Progenitor cell of endocrine pancreas (in vitro differentiated cells): ENCODE data around the gene RASGRF2. TPM values are rescaled to one million over a fixed set of nuclear protein-coding genes. Genes with fewer than 3 reads are reported as not detected.

Experiments used
- DNase-seq: peaks from one replicate; pipeline ENCODE4 v3.0.0; 2021; ENCODE audit warnings: low spot score; ENCODE audit not compliant: unreplicated experiment
- H3K27ac Mint-ChIP-seq: 2 replicates; pipeline ENCODE4 v1.8.0; 2021; ENCODE audit warnings: mild to moderate bottlenecking, moderate library complexity, mixed read lengths
- H3K27me3 Mint-ChIP-seq: 2 replicates; pipeline ENCODE4 v1.8.0; 2021; ENCODE audit warnings: mixed read lengths
- H3K36me3 Mint-ChIP-seq: 2 replicates; pipeline ENCODE4 v1.8.0; 2022; ENCODE audit warnings: mixed read lengths; ENCODE audit not compliant: insufficient read depth
- H3K4me1 Mint-ChIP-seq: 2 replicates; pipeline ENCODE4 v1.8.0; 2021; ENCODE audit warnings: low read depth, mixed read lengths
- H3K4me3 Mint-ChIP-seq: 2 replicates; pipeline ENCODE4 v1.8.0; 2021; ENCODE audit warnings: low read depth, mild to moderate bottlenecking, moderate library complexity, mixed read lengths
- H3K9me3 Mint-ChIP-seq: 2 replicates; pipeline ENCODE4 v1.8.0; 2021; ENCODE audit warnings: low read depth, mixed read lengths
- total RNA-seq: library from RNA; stranded (reverse); gene quantifications from 2 replicates; pipeline ENCODE4 v1.2.1, GENCODE V29; 2021
- TF ChIP-seq, protein P1 (sequence below): fragments of 200-600 bp; sonication (generic); IDR thresholded peaks from one replicate; pipeline ENCODE4 v1.5.0; 2021; ENCODE audit warnings: antibody characterized with exemption, mild to moderate bottlenecking; ENCODE audit not compliant: unreplicated experiment

The RASGRF2 gene
- total RNA-seq, 1 donor from 2014 or later = 0.62 TPM

DNA sequence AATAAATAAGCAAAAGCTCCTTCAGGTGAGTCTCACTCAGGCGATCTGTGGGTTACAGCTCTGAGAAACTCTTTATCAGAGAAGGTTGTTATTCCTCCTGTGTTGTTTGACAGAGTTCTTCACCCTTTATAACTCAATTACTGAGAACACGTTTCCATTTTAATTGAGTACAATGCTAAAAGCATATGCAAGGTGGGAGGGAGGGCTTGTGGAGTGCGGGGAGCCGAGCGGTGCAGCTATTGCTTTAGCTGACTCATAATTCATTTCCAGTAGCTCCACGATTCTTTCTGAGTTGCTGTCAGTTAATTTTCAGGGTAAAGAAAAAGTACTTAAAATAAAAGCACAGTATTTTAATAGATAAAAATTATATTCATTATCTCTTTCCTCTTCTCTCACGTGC is 168.3 kb downstream of the RASGRF2 start:
- Mint-ChIP-seq H3K36me3 (no peaks in the 10 kb centered on the region), H3K27me3 (peaks cover 4% of the 10 kb centered on the region), H3K4me3 (no peak overlapping the region), H3K27ac (no peak overlapping the region), H3K4me1 (no peaks in the 10 kb centered on the region), H3K9me3 (no peaks in the 10 kb centered on the region)
- DNase-seq = no peak
- TF ChIP-seq, protein P1, sequence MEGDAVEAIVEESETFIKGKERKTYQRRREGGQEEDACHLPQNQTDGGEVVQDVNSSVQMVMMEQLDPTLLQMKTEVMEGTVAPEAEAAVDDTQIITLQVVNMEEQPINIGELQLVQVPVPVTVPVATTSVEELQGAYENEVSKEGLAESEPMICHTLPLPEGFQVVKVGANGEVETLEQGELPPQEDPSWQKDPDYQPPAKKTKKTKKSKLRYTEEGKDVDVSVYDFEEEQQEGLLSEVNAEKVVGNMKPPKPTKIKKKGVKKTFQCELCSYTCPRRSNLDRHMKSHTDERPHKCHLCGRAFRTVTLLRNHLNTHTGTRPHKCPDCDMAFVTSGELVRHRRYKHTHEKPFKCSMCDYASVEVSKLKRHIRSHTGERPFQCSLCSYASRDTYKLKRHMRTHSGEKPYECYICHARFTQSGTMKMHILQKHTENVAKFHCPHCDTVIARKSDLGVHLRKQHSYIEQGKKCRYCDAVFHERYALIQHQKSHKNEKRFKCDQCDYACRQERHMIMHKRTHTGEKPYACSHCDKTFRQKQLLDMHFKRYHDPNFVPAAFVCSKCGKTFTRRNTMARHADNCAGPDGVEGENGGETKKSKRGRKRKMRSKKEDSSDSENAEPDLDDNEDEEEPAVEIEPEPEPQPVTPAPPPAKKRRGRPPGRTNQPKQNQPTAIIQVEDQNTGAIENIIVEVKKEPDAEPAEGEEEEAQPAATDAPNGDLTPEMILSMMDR = no peak

DNA sequence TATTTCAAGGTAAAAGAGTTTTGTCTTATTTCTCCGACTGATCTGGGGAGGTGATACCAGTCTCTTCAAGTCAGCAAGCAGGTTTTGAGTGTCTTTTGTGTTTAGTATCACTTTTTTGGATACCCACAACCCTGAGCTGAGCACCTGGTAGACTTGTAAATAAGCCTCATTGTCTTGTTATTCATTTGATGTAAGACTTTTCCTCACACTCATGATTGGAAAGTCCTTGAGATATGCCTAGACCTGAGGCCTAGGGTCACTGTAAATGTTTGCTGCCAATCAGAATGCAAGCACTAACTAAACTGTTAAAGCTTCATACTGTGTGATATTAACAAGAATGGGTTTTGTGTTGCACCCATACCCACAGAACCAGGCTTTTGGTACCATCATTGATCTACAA is 172.2 kb downstream of the RASGRF2 start:
- Mint-ChIP-seq H3K4me3 (no peak overlapping the region), H3K4me1 (no peaks in the 10 kb centered on the region), H3K36me3 (peaks cover 1% of the 10 kb centered on the region), H3K9me3 (peaks cover 11% of the 10 kb centered on the region), H3K27ac (no peak overlapping the region), H3K27me3 (peaks cover 4% of the 10 kb centered on the region)
- TF ChIP-seq, protein P1 = no peak
- no peak for DNase-seq

DNA sequence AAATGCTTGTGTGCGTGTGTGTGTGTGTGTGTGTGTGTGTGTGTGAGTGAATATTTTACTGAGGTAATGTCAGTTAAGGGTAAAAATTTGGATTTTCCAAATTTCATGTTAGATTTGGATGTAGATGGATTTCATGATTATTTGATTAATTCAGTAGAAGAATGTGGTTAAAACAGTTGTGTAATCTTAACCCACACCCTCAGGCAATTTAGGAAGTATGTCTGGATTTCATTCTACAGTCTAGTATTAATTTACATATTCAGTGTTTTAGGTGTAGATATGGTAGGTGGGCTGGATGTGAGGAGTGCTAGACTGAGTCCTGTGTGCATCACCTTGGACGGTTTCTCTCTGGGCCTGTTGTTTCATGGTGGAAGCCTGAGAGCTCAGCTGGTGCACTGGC is 173.9 kb downstream of the RASGRF2 start:
- peaks cover 3% of the 10 kb centered on the region for H3K4me1 Mint-ChIP-seq
- H3K4me3 Mint-ChIP-seq = no peak overlapping the region
- peaks cover 4% of the 10 kb centered on the region for H3K27me3 Mint-ChIP-seq
- H3K36me3 Mint-ChIP-seq = peaks cover 1% of the 10 kb centered on the region
- no peak overlapping the region for H3K27ac Mint-ChIP-seq
- no peak for DNase-seq
- peaks cover 11% of the 10 kb centered on the region for H3K9me3 Mint-ChIP-seq
- TF ChIP-seq, protein P1 = no peak

DNA sequence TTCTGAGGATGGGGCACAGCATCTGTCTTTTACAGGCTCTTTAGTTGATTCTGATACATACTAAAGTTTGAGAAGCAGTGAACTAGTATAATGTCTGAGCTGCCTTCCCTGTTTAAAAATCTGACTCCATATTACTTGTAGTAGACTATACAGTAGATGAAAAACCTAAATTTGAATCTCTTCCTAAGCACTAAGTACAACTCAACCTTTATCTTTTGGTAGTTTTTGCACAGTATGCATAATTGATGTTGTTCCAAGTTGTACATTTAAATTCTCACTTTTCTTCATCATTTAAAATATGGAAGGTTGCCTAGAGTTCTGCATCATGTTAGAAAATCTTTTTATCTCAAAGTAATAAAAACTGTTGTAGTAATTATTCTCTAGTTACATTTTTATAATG is 174.4 kb downstream of the RASGRF2 start:
- TF ChIP-seq, protein P1 = no peak
- no peak overlapping the region for H3K27ac Mint-ChIP-seq
- H3K9me3 Mint-ChIP-seq = peaks cover 11% of the 10 kb centered on the region
- H3K4me1 Mint-ChIP-seq = peaks cover 3% of the 10 kb centered on the region
- H3K4me3 Mint-ChIP-seq = no peak overlapping the region
- H3K27me3 Mint-ChIP-seq = peaks cover 4% of the 10 kb centered on the region
- no peak for DNase-seq
- H3K36me3 Mint-ChIP-seq = peaks cover 1% of the 10 kb centered on the region

DNA sequence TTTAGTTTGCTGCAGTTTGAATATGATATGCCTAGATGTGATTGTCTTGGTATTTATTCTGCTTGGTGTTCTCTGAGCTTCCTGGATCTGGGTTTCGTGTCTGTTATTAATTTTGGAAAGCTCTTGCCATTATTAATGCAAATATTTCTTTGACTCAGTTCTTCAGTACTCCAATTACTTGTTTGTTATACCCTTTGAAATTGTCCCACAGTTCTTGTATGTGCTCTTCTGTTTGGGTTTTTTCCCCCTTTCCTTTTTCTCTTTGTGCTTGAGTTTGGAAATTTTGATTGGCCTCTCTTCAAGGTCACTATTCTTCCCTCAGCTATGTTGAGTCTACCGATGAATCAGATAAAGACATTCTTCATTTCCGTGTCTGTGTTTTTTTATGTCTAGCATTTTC is 176.4 kb downstream of the RASGRF2 start:
- H3K36me3 Mint-ChIP-seq = peaks cover 1% of the 10 kb centered on the region
- peaks cover 11% of the 10 kb centered on the region for H3K9me3 Mint-ChIP-seq
- peaks cover 3% of the 10 kb centered on the region for H3K4me1 Mint-ChIP-seq
- H3K4me3 Mint-ChIP-seq = no peak overlapping the region
- TF ChIP-seq, protein P1 = no peak
- no peak for DNase-seq
- H3K27ac Mint-ChIP-seq = no peak overlapping the region
- H3K27me3 Mint-ChIP-seq = no peaks in the 10 kb centered on the region
